KBM-7 (cell line): ENCODE results near the gene GNG4.
"Not testable (repeated sequence)": the region's sequence is repeated elsewhere in the genome, so short reads cannot be mapped to it uniquely, and the experiment has no call there.

ENCODE experiments used
- DNase-seq: peaks from one replicate; pipeline ENCODE4 v3.0.0-alpha.2; 2015
- in situ Hi-C: fragments of 300-500 bp; cut with MboI; formaldehyde crosslinking; loops from 2 replicates; pipeline ENCODE4 v1.14.3; 2020; ENCODE audit warnings: low sequenced_read_pairs, low pct_unique_long_range_greater_than_20kb, mixed read lengths

Gene GNG4

DNA sequence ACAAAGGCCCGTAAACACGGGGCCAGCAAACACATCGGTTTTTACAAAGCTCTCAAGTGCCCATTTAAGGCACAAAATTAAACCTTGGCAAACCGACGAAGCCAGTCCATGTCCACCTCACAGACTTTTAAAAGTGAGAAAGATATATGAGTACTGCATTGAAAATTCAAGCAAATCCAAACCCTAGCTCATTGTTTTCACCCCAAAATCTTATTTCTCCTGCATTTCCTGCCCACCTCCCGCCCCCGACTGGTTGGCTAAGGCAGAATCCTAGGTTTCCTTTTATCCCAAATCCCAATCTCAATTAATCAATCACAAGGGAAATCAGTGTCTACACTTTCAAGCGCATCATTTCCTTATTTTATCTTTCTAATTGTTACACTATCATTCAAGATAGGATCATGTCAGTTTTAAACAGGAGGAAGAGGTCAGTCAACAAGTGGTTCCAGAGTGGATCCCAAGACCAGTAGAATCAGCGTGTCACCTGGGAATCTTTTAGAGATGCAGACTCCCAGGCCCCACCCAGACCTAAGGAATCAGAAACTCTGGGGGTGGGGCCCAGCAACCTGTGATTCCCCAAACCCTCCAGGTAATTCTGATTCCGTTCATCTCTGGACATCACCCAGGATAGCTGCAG lies 1.7 kb upstream of the GNG4 start:
- no peak for DNase-seq
- in situ Hi-C loops, result no loop called here

- no peak for DNase-seq
Observed at GRCh38 chr1:235650341-235651169, 971 bp upstream of the GNG4 start.

DNA sequence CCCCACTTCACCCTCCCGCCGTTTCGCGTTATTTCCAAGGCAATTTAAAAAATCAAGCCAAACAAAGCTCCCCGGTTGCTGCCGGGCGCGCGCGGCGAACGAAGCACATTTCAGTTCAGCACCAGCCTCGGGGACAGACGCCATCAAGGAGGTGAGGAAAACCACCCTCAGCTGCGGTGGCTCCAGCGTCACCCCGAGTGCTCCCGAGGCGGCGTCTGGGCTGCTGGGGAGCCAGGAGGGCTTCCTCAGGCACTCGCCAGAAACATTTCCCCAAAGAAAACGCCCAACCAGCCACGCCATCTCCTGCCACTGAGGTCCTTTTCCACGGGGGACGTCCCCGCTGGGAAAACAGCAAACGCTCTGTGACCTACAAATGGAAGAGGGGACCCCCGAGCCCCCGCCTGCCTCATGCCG lies 623 bp downstream of the GNG4 start:
- in situ Hi-C loops, result no loop called here
- peak; percentile 70 for DNase-seq

More at GRCh38 chr1:235650341-235651169, 971 bp upstream of the GNG4 start:
- in situ Hi-C loops, result no loop called here

GRCh38 chr1:235648407-235648907 lies 1.1 kb downstream of the GNG4 start:
- DNase-seq, result no peak
- in situ Hi-C loops, result no loop called here

- in situ Hi-C loops, DNase-seq: not testable (repeated sequence)
Observed at GRCh38 chr1:235647537-235647936, 2.0 kb downstream of the GNG4 start.

- in situ Hi-C loops, result no loop called here
- no peak for DNase-seq
Observed at GRCh38 chr1:235646463-235646862, 3.1 kb downstream of the GNG4 start.

DNA sequence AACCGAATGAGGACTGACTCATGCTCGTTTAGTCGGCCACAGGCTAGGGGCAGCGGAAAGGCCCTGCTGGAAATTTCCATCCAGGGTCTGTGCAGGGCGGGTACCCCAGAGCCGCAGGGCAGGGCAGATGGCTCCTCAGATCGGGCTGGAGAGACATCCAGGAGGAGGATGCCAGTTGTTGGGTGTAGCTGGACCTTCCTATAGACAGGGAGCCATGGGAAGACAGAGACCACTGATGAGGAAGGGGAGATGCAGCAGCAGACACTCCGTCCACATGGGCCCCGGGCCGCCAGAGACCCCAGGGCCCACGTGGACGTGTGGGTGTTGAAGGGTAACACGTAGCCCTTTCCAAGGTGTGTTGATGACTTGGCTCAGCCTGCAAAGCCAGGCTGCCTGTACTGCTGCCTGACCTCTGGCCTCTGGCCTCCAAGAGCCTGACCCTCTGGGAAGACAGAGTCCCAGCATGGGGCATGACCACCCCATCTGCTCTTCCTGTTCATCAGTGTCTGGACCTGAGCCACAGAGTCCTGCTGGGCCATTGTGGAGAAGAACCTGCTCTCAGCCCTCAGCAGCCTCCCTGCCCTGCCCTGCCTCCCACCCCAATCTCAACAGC lies 4.8 kb downstream of the GNG4 start:
- in situ Hi-C loops, result no loop called here
- DNase-seq, result no peak

- in situ Hi-C loops, result no loop called here
- no peak for DNase-seq
Observed at GRCh38 chr1:235643837-235644692, 5.5 kb downstream of the GNG4 start.

- no peak for DNase-seq
- in situ Hi-C loops, result no loop called here
Observed at GRCh38 chr1:235642943-235643371, 6.6 kb downstream of the GNG4 start.

DNA sequence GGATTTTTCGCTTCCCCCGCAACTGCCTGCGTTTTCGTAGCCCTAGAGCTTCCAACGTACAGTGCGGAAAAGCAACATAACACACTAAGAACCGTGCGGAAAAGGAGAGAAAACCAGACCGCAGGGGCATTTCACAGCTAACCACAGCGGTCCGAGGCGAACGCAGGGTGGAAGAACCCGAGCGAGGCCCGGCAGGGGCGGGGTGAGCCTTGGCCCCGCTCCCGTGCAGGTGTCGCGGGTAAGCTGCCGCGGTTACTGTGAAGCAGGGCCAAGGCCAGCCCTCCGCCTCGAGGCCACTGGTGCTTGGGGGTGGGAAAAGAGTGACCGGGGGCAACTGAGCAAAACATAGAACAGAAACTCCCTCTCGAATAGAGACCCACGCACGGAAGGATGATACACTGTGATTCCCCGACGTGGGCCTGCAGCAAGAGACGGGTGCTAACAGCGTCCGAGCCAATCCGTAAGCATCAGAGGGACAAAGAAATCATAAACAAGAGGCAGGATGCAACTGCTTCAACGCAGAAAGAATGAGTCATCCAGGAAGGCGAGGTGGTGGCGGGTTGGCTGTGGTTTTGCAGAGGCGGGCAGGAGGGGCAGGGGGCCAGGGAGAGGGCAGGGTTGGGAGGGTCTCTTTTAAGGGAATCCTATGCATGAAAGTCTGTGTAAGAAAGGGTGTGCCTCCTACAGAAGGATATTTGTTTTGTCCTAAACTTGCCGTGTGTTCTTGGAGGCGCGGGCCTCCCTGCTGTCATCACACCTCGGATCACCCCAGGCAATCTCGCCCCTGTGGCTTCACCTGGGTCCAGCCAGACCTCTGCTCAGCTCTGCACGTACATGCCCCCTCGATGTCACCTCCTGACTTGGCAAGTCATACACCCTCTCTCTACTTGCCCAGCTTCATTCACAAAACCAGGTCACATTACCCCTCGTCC lies 7.3 kb downstream of the GNG4 start:
- in situ Hi-C loops, result no loop called here
- DNase-seq, result peak; percentile 78

DNA sequence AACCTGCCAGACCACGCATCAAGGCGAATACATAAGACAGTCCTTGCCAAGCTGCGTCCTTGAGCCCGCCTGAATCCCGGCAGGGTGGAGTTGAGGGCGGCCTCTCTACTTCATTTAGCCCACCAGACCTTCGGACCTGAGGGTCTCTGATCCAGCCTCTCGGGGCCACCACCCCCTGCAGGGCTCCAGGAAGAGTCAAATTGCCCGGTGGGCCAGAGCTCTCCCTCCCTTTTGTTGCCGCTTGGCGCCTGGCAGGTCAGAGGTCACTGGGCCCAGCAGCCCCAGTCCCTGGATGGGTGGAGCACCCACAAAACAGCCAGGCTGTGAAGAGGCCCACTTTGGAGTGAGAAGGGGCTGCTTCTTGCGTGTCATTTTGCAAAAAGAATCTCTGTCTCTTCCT lies 9.0 kb downstream of the GNG4 start:
- no peak for DNase-seq
- in situ Hi-C loops, result no loop called here

- DNase-seq, result no peak
- in situ Hi-C loops, result no loop called here
Observed at GRCh38 chr1:235639226-235640205, 10.1 kb downstream of the GNG4 start.

GRCh38 chr1:235638612-235639011 lies 11.0 kb downstream of the GNG4 start:
- DNase-seq, in situ Hi-C loops: not testable (repeated sequence)

- DNase-seq, result no peak
- in situ Hi-C loops, result no loop called here
Observed at GRCh38 chr1:235637756-235638534, 11.6 kb downstream of the GNG4 start.

GRCh38 chr1:235635938-235636662 lies 13.5 kb downstream of the GNG4 start:
- DNase-seq, result no peak
- in situ Hi-C loops, result no loop called here
